GM21381 (cell line): ENCODE measurements around the gene ZNF74.
"Not testable (repeated sequence)": the region's sequence is repeated elsewhere in the genome, so short reads cannot be mapped to it uniquely, and the experiment has no call there.

Experiments
- ATAC-seq: cut with Tn5 transposase; IDR thresholded peaks from one replicate; pipeline ENCODE4 v1.9.1; 2021; ENCODE audit warnings: mild to moderate bottlenecking, moderate library complexity; ENCODE audit not compliant: unreplicated experiment

The ZNF74 gene

DNA sequence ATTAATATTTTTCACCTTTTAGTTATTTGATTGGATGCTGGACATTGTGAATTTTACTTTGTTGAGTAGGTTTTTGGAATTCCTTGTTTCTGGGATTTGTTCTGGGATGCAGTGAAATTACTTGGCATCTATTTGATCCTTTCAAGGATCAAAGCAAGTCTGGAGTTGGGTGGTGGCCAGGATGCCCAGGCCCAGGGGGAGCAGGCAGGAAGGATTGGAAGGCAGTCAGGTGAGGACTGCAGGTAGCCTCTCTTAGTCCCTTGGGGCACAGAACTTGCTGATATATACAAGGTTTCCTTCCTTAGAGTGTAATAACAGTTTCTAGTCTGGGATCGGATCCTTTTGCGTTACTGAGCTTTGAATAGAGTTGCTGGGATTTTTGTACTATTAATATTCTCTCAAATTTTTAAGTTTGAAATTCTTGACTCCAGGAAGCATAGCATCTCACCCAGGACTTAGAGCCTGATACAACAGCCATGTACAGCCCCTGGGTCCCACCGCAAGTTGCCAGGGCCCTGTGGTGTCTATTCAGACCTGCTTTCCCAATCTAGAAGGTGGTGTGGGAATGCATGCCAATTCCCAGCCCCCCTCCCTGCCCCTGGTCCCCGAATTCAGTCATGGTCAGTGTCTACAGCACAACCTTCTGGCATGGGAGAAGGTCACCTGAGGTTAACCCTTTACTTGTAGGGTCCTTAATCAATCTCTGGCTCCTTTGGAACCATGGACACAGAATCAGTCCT, 6.1 kb downstream of the ZNF74 start:
- ATAC-seq, result no peak

DNA sequence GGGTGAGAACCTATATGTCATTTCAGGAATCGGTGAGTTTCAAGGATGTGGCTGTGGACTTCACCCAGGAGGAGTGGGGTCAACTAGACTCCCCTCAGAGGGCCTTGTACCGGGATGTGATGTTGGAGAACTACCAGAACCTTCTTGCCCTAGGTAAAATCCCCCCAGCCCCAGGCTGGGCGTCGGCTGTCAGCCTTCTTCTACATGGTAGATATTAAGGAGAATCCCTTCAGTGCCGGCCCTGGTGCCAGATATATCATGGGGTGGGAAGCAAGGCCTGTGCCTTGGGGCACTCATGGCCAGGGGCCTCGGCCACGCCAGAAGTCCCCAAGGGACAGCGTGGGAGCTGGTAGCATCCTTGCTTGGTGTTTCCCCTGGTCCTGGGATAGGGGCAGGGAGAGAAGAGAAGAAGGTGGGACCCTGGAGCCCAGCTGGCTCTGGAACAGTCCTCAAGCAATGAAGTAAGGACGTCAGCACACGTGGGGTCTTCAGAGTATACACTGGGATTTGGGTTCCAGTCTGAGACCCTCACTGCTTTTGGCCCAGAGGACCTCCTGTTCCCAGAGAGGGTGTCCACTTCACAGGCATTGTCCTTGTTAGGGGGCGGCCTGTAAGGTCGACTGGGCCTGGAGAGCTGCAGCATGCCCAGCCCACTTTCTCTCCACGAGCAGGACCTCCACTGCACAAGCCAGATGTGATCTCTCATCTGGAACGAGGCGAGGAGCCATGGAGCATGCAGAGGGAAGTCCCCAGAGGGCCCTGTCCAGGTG, 6.8 kb downstream of the ZNF74 start:
- ATAC-seq, result no peak

DNA sequence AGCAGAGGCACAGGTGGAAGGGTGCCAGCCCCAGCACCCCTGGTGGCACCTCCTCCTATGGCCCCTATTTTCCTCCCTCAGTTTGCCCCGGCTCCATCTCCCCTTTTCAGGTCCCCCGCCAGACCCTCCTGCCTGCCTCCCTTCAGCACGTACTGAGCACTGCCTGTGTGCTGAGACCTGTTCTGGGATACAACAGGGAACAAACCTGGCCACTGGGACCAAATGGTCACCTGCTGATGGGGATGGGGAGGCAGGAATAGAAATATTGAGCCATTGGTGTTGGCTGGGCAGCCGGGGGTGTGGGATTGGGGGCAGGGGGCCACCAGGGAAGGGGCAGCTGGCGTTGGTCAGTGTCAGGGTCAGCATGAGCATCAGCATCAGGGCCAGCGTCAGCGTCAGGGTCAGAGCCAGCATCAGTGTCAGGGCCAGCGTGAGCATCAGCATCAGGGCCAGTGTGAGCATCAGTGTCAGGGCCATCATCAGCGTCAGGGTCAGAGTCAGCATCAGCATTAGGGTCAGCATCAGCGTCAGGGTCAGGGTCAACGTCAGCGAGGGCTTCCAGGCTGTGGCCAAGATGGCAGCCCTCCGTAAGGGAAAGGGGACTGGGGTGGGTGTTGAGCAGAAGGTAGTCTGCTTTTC, 7.5 kb downstream of the ZNF74 start:
- no peak for ATAC-seq

DNA sequence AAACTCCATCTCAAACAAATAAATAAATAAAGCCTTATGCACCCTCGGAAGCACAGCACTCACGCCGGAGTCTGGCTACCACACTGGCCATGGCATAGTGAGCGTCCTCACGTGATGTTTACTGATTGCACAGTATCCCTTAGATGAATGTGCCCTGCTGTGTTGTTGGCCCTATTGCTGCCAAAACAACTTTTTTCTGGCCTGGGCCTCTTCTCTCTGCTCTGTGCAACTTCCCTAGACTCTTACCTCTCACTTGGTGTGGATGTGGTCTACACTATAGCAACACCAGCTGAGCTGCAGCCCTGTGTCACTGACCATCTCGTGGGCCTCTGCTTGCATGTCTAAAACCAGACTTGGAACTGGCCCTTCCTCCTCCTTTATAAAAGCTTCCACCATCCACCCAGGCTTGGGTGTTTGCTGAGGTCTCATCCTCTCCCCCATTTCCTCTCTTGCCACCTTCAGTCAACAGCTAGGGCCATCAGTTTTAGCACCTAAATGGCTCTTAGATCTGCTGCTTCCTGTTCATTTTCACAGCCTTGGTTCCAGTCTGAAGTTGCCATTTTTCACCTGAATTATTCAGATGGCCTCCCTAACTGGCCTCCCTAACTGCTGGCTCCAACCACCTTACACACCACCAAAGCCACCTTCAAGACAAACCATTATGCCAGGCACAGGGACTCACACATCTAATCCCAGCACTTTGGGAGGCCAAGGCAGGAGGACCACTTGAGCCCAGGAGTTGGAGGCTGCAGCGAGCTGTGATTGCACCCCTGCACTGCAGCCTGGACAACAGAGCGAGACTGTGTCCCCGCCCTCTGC, 9.2 kb downstream of the ZNF74 start:
- no peak for ATAC-seq

DNA sequence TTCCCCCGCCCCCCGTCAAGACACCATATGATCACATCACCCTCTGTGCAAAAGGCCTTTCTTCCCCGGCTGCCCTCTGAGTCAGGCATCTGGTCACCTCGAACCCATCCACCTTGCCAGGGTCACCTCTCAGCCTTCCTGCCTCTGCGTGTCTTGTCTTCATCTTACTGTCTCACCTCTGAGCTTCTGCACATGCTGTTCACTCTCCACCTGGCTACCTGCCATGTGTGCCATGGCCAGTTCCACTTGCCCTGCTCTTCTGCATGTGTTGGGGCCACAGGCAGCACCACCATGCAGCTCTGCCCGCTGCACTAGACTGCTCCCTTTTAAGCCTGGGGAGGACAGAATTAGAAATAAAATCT, 9.8 kb downstream of the ZNF74 start:
- no peak for ATAC-seq

DNA sequence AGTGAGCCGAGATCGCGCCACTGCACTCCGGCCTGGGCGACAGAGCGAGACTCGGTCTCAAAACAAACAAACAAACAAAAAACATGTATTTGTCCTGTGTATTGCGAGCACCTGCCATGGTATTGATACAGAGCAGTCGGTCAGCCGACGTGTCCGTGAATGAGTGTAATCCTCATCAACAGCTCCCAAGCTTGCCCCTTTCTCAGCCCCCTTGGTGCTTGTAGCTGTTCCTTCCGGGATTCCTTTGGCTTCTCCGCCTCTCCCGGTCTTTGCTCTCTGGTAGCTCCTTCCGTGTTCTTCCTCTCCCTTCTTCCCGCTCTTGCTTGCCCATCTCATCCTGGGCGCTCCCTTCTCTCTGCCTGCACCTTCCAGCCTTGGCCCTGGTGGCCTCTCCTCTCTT, 10.9 kb downstream of the ZNF74 start:
- ATAC-seq, result no peak

DNA sequence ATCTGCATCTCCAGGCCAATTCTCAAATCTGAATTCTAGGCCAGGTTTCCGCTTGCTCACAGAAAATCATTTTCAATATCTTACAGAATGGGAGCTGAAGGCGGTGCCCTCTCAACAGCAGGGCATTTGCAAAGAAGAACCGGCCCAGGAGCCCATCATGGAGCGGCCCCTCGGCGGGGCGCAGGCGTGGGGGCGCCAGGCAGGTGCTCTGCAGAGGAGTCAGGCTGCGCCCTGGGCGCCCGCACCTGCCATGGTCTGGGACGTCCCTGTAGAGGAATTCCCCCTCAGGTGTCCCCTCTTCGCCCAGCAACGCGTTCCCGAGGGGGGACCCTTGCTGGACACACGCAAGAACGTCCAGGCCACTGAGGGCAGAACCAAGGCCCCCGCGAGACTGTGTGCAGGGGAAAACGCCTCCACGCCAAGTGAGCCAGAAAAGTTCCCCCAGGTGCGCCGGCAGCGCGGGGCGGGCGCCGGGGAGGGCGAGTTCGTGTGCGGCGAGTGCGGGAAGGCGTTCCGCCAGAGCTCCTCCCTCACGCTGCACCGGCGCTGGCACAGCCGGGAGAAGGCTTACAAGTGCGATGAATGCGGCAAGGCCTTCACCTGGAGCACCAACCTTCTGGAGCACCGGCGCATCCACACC, 11.5 kb downstream of the ZNF74 start:
- no peak for ATAC-seq

DNA sequence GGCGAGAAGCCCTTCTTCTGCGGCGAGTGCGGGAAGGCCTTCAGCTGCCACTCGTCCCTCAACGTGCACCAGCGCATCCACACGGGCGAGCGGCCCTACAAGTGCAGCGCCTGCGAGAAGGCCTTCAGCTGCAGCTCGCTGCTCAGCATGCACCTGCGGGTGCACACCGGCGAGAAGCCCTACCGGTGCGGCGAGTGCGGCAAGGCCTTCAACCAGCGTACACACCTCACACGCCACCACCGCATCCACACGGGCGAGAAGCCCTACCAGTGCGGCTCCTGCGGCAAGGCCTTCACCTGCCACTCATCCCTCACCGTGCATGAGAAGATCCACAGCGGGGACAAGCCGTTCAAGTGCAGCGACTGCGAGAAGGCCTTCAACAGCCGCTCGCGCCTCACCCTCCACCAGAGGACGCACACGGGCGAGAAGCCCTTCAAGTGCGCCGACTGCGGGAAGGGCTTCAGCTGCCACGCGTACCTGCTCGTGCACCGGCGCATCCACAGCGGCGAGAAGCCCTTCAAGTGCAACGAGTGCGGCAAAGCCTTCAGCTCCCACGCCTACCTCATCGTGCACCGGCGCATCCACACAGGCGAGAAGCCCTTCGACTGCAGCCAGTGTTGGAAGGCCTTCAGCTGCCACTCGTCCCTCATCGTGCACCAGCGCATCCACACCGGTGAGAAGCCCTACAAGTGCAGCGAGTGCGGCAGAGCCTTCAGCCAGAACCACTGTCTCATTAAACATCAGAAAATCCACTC, 12.2 kb downstream of the ZNF74 start:
- ATAC-seq, result no peak

DNA sequence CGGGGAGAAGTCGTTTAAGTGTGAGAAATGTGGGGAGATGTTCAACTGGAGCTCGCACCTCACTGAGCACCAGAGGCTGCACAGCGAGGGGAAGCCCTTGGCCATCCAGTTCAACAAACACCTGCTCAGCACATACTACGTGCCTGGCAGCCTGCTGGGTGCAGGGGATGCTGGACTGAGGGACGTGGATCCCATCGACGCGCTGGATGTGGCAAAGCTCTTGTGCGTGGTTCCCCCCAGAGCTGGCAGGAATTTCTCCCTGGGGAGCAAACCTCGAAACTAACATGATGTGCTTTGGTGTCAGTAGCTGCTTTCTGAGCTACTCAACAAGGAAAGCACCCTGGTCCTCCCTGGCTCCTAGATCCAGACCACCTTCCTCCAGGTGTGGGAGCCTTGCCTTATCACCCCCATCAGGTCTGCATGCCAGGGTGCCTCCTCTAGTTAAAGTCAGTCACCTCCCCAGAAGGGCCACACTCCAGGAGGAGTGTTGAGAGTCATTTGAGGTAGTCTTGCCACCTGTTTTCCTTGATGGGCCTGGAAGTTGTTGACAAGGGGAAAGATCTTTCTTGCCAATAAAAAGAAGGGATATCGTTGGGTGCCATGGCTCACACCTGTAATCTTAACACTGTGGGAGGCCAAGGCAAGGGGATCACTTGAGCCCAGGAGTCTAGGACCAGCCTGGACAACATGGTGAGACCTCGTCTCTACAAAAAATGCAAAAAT, 12.9 kb downstream of the ZNF74 start:
- no peak for ATAC-seq

DNA sequence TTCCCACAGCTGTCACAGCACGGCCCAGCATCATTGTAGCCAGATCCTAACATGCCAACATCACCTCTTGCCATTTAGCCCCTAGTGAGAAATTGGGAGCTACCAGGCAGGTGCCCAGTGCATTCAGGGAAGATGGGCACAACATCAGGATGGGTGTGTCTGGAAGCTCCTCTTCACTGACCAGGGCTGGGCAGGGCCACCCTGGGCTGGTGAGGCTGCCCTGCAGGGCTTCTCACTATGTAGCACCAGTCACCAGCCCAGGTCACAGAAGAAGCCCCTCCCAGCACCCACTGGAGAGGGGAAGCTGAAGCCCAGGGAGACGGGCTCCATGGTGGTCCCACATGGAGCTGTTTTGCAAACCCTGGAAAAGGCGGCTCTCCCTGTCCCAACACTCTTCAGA, 13.9 kb downstream of the ZNF74 start:
- ATAC-seq, result no peak

DNA sequence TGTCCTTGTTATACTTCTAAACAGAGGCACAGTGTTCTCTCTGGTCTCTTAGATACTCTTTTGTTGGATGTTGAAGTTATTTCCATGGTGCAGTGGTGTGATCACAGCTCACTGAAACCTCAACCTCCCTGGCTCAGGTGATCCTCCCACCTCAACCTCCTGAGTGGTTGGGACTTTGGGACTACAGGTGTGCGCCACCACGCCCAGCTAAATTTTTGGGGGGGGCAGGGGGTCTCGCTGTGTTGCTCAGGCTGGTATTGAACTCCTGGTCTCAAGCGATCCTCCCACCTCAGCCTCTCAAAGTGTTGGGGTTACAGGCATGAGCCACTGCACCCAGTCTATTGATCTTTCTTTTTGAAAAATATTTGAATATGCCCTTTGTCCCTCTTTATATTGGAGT, 14.9 kb downstream of the ZNF74 start:
- no peak for ATAC-seq

DNA sequence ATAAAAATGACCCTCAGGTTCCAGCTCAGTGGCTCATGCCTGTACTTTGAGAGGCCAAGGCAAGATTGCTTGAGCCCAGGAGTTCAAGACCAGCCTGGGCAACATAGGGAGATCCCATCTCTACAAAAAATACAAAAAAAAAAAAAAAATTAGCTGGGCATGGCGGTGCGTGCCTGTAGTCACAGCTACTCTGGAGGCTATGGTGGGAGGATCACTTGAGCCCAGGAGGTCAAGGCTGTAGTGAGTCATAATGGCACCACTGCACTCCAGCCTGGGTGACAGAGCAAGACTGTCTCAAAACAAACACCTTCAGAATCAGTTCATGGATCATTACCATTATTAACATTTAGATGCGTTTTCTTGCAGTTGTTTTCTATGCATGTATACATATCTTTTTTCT, 15.4 kb downstream of the ZNF74 start:
- not testable (repeated sequence) for ATAC-seq

DNA sequence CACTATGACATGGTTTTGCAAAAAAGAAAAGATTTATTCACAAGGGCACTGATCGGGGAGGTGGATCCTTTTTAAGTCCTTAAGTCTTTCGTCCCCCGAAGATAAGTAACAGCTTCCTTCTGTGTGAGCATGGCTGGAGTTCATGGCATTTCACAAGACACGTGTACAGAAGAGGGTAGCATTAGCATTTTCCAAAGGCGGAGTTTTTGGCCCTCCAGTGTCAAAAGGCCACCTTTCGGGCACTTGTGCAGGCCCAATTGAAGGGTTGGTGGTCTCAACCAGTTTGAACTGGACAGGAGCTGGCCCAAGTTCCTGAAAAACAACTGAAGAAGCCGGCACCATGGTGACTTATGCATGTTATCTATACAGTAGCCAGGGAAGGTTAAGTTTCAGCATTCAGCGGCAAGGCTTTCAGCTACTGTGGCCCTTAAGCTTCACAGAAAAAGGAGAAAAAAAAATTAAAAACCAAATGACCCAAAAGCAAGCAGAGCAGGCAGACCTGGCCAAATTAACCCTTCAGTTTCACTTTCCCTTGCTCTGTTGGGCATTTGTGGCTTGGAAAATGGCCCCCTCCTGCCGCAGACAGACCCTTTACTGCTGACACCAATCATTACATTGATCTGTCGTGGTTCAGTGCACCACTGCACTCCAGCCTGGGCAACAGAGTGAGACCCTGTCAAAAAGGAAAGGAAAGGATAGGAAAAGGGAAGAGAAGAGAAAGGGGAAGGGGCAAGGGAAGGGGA, 18.7 kb downstream of the ZNF74 start:
- ATAC-seq, result no peak

DNA sequence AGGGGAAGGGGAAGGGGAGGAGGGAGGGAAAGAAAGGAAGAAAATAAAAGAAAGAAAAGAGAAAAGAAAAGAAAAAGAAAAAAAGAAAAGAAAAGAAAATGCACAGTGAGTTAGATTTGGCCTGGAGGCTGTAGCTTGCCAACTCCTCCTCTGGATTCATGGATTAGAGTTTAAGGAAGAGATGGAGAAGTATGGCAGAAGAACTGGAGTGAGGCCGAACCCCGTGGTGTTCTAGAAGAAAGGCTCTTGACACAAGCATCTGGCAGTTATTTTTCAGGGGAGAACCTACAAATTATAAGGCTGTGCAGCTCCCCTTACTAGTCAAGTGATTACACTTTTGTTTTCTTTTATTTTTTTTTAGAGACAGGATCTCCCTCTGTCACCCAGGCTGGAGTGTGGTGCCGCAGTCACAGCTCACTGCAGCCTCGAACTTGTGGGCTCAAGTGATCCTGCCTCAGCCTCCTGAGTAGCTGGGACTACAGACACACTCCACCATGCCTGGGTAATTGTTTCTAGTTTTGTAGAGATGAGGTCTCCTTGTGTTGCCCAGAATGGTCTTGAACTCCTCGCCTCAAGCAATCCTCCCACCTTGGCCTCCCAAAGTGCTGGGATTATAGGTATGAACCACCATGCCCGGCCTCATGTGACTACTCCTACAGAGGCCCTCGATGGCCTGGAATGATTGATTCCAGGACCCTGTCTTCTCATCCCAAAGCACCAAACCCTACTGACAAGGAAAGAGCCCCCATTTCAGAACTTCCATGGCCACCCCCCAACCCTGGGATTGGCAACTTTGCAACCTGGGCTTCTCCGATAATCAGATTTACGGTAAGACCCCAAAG, 19.5 kb downstream of the ZNF74 start:
- no peak for ATAC-seq

DNA sequence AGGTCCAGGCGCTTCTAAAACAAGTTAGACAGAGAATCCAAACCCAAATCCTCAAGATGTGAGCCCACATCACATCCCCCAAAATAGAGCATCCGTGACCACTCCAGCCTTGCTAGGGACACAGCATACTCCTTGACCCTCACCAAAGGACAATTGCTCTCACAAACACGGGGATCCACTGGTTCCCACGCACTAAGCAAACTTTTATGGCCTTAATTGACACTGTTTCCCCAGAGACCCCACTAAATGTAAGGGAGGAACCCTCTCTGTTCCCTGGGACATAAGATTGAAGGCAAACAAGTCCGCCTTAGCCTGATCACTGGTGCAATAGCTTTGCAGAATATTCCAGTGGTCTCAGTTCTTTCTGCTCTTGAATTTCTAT, 20.1 kb downstream of the ZNF74 start:
- ATAC-seq, result no peak

DNA sequence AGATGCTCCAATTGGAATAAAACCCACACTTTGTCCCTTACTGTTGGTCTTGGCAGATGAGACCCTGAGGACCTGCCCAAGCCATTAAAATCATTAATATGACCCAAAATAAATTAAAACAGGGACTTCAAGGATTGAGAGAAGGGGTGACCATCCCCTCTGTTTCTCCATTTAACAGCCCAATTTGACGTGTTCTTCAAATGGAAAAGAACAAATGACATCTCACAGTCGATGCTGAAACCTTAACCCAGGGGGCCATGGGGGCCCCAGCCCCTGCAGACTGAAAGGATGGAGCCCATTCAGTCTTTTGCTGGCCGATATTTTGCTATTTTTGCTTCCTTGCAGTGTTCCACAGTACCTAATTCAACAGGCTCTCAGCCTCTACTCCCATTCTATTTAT, 20.5 kb downstream of the ZNF74 start:
- no peak for ATAC-seq

DNA sequence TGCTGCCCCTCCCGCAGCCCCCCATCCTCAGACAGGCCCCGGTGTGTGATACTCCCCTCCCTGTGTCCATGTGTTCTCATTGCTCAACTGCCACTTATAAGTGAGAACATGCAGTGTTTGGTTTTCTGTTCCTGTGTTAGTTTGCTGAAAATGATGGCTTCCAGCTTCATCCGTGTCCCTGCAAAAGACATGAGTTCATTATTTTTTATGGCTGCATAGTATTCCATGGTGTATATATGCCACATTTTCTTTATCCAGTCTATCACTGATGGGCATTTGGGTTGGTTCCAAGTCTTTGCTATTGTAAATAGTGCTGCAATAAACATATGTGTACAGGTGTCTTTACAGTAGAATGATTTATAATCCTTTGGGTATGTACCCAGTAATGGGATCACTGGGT, 21.3 kb downstream of the ZNF74 start:
- not testable (repeated sequence) for ATAC-seq

DNA sequence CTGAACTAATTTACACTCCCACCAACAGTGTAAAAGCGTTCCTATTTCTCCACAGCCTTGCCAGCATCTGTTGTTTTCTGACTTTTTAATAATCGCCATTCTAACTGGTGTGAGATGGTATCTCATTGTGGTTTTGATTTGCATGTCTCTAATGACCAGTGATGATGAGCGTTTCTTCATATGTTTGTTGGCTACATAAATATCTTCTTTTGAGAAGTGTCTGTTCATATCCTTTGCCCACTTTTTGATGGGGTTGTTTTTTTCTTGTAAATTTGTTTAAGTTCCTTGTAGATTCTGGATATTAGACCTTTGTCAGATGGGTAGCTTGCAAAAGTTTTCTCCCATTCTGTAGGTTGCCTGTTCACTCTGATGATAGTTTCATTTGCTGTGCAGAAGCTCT, 21.7 kb downstream of the ZNF74 start:
- ATAC-seq, result not testable (repeated sequence)
